ENCODE measurements around the gene IGLL1. TPM values are rescaled to one million over a fixed set of nuclear protein-coding genes. Genes with fewer than 3 reads are reported as not detected.

Gene IGLL1
- total and polyA plus RNA-seq, 5 donors from 2014 or later = not detected

DNA sequence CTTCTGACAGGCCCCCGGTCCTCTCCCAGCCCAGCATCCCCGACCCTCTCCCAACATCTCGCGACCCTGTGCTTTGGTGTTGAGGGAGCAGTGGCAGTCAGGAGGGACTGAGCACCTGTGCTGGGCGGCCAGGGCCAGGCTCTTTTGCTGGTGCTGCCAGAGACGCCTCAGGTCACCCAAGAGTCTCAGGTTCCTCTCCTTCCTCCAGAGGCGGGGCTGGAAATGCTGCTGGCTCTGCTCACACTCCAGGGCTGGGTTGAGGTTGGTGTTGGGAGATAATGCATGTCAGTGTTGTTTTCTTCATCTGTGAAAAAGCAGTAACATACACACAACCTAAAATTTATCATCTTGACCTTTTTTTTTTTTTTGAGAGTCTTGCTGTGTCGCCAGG lies 1.2 kb upstream of the IGLL1 start:
- Histone ChIP-seq H3K4me1 (ENCODE audit: control insufficient read depth, insufficient read depth, low read length, poor library complexity, severe bottlenecking) (no peaks in the 10 kb centered on the region), H3K36me3 (ENCODE audit: control insufficient read depth, insufficient read depth, low read length) (no peaks in the 10 kb centered on the region), H3K27ac (ENCODE audit: insufficient read depth, low read length, poor library complexity, severe bottlenecking) (no peak overlapping the region), H3K9me3 (ENCODE audit: control insufficient read depth in 2 of 2, low read length in 2 of 2) (no peaks in the 10 kb centered on the region), H3K27me3 (ENCODE audit: control insufficient read depth, insufficient read depth, low read length) (peaks cover 4% of the 10 kb centered on the region), H3K4me3 (ENCODE audit: low read depth, low read length) (no peak overlapping the region)
- Mint-ChIP-seq H3K27ac (no peak overlapping the region), H3K27me3 (peaks cover 43% of the 10 kb centered on the region), H3K9me3 (no peaks in the 10 kb centered on the region), H3K4me1 (no peaks in the 10 kb centered on the region), H3K4me3 (no peak overlapping the region), H3K36me3 (peaks cover 3% of the 10 kb centered on the region)
- no peak for ATAC-seq (ENCODE audit: low read depth in 2 of 2)
- DNase-seq = no peak

DNA sequence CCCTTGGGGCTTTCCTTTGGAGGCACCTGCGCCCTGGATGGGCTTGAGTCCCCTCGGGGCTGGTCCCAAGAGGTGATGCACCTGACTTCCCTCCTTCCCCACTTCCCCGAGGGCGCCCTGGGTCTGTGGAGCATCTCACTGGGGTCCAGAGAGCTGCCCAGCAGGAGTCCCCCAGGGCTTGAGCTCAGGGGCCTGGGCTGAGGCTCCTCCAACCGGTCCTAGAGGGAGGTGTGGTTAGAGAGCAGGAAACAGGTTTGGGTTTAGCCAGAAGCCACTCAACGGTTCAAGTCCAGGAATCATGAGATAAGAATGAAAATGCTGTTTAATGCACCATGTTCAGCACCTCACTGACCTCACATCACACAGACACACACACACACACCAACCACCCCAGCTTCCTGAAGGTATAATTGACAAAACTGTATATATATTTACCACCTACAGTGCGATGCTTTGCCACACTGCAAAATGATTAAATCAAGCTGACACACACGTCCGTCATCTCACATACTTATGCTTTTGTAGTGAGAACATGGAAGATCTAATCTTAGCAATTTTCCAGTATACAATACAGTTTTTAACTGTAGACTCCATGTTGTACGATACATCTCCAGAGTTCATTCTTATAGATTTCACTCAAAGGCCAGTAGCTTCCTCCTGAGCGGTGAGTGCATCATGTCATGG lies 628 bp upstream of the IGLL1 start:
- H3K36me3 Mint-ChIP-seq = peaks cover 3% of the 10 kb centered on the region
- H3K27ac Mint-ChIP-seq = no peak overlapping the region
- Histone ChIP-seq H3K4me3 (ENCODE audit: low read depth, low read length) (no peak overlapping the region), H3K9me3 (ENCODE audit: control insufficient read depth in 2 of 2, low read length in 2 of 2) (no peaks in the 10 kb centered on the region), H3K4me1 (ENCODE audit: control insufficient read depth, insufficient read depth, low read length, poor library complexity, severe bottlenecking) (no peaks in the 10 kb centered on the region), H3K27ac (ENCODE audit: insufficient read depth, low read length, poor library complexity, severe bottlenecking) (no peak overlapping the region), H3K36me3 (ENCODE audit: control insufficient read depth, insufficient read depth, low read length) (no peaks in the 10 kb centered on the region), H3K27me3 (ENCODE audit: control insufficient read depth, insufficient read depth, low read length) (peaks cover 4% of the 10 kb centered on the region)
- no peak overlapping the region for H3K4me3 Mint-ChIP-seq
- H3K9me3 Mint-ChIP-seq = no peaks in the 10 kb centered on the region
- DNase-seq (peak in 1 of 3 donors; percentile 28), ATAC-seq (ENCODE audit: low read depth in 2 of 2) (no peak)
- H3K27me3 Mint-ChIP-seq = peaks cover 43% of the 10 kb centered on the region
- no peaks in the 10 kb centered on the region for H3K4me1 Mint-ChIP-seq

DNA sequence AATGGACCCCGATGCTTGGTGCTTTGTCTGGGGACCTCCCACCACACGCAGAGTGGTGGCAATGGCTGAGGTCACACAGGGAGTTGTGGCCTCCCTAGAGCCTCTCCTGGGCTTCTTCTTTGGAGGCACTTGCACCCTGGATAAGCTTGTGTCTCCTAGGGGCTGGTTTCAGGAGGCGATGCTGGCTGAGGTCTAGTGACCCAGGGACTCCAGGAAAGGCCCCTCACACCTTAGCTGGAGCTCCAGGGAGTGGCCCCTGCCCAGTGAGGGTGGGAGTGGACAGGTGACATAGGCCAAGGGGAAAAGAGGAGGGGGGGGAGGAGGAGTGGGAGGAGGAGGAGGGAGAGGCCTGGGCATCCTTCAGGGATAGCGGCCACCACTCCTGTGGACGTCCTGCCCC lies 810 bp downstream of the IGLL1 start:
- Mint-ChIP-seq H3K36me3 (no peaks in the 10 kb centered on the region), H3K4me1 (no peaks in the 10 kb centered on the region), H3K9me3 (no peaks in the 10 kb centered on the region), H3K4me3 (no peak overlapping the region), H3K27ac (no peak overlapping the region), H3K27me3 (peaks cover 39% of the 10 kb centered on the region)
- H3K9me3 ChIP-seq (ENCODE audit: control insufficient read depth in 2 of 2, low read length in 2 of 2) = no peaks in the 10 kb centered on the region
- H3K4me3 ChIP-seq (ENCODE audit: low read depth, low read length) = no peak overlapping the region
- H3K27ac ChIP-seq (ENCODE audit: insufficient read depth, low read length, poor library complexity, severe bottlenecking) = no peak overlapping the region
- peaks cover 4% of the 10 kb centered on the region for H3K27me3 ChIP-seq (ENCODE audit: control insufficient read depth, insufficient read depth, low read length)
- ATAC-seq (ENCODE audit: low read depth in 2 of 2) = no peak
- H3K36me3 ChIP-seq (ENCODE audit: control insufficient read depth, insufficient read depth, low read length) = no peaks in the 10 kb centered on the region
- DNase-seq = no peak
- H3K4me1 ChIP-seq (ENCODE audit: control insufficient read depth, insufficient read depth, low read length, poor library complexity, severe bottlenecking) = no peaks in the 10 kb centered on the region

DNA sequence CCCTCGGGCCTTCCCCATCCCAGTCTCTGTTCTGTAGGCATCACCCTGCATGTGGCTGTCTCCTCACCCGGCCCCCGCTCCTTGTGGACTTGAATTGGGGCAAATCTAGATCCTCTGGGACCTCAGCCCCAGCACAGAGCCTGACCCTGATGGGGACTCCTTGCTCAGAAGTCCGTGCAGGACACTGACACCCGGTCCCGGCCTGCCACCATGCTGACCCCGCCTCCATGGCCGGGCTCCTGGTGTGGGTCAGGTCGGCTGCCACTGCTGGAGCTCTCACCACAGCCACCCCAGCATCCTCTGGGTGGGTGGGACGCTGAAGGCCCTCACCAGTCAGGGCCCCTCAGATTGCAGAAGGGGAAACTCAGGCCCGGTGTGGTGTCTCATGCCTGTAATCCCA lies 1.8 kb downstream of the IGLL1 start:
- DNase-seq = no peak
- Histone ChIP-seq H3K4me3 (ENCODE audit: low read depth, low read length) (no peak overlapping the region), H3K4me1 (ENCODE audit: control insufficient read depth, insufficient read depth, low read length, poor library complexity, severe bottlenecking) (no peaks in the 10 kb centered on the region), H3K27me3 (ENCODE audit: control insufficient read depth, insufficient read depth, low read length) (peaks cover 4% of the 10 kb centered on the region), H3K27ac (ENCODE audit: insufficient read depth, low read length, poor library complexity, severe bottlenecking) (no peak overlapping the region), H3K36me3 (ENCODE audit: control insufficient read depth, insufficient read depth, low read length) (no peaks in the 10 kb centered on the region), H3K9me3 (ENCODE audit: control insufficient read depth in 2 of 2, low read length in 2 of 2) (no peaks in the 10 kb centered on the region)
- H3K4me3 Mint-ChIP-seq = no peak overlapping the region
- no peaks in the 10 kb centered on the region for H3K36me3 Mint-ChIP-seq
- no peak overlapping the region for H3K27ac Mint-ChIP-seq
- ATAC-seq (ENCODE audit: low read depth in 2 of 2) = no peak
- H3K4me1 Mint-ChIP-seq = no peaks in the 10 kb centered on the region
- H3K27me3 Mint-ChIP-seq = peaks cover 37% of the 10 kb centered on the region
- H3K9me3 Mint-ChIP-seq = no peaks in the 10 kb centered on the region

DNA sequence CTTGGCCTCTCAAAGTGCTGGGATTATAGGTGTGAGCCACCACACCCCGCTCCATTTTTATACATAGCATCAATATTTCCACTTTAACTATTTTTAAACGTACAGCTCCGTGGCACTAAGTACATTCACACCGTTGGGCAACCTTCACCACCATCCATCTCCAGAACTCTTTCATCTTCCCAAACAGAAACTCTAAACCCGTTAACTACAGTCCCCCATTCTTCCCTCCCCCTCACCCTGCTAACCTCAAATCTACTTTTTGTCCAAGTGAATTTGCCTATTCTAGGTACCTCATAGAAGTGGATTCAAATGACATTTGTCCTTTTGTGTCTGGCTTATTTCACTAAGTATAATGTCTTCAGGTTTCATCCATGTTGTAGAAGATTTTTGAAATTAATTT lies 3.4 kb downstream of the IGLL1 start:
- H3K27me3 Mint-ChIP-seq = peaks cover 37% of the 10 kb centered on the region
- H3K27ac ChIP-seq (ENCODE audit: insufficient read depth, low read length, poor library complexity, severe bottlenecking) = no peak overlapping the region
- H3K36me3 ChIP-seq (ENCODE audit: control insufficient read depth, insufficient read depth, low read length) = no peaks in the 10 kb centered on the region
- H3K4me1 Mint-ChIP-seq = no peaks in the 10 kb centered on the region
- no peaks in the 10 kb centered on the region for H3K9me3 Mint-ChIP-seq
- peaks cover 4% of the 10 kb centered on the region for H3K27me3 ChIP-seq (ENCODE audit: control insufficient read depth, insufficient read depth, low read length)
- no peaks in the 10 kb centered on the region for H3K4me1 ChIP-seq (ENCODE audit: control insufficient read depth, insufficient read depth, low read length, poor library complexity, severe bottlenecking)
- H3K4me3 ChIP-seq (ENCODE audit: low read depth, low read length) = no peak overlapping the region
- ATAC-seq (ENCODE audit: low read depth in 2 of 2) (no peak), DNase-seq (no peak)
- H3K27ac Mint-ChIP-seq = no peak overlapping the region
- H3K9me3 ChIP-seq (ENCODE audit: control insufficient read depth in 2 of 2, low read length in 2 of 2) = no peaks in the 10 kb centered on the region
- H3K36me3 Mint-ChIP-seq = no peaks in the 10 kb centered on the region
- no peak overlapping the region for H3K4me3 Mint-ChIP-seq

DNA sequence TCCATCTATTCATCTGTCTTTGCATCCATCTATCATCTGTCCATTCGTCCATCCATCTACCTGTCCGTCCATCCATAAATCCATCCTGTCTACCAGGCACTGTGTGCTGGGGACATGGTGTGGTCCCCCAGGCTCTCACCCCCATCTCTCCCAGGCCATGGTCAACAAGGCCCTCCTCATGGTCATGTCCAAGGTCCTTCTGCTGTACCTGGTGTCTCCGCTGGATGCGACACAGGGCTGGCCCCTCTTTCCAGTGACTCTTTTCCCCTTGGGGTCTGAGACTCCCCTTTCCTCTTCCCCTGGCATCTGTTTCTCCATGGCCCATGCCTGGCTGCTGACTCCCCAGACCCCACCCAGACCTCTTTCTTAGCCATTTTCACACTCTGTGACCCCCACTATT lies 4.5 kb downstream of the IGLL1 start:
- H3K27me3 ChIP-seq (ENCODE audit: control insufficient read depth, insufficient read depth, low read length) = no peaks in the 10 kb centered on the region
- H3K4me3 ChIP-seq (ENCODE audit: low read depth, low read length) = no peak overlapping the region
- no peaks in the 10 kb centered on the region for H3K4me1 ChIP-seq (ENCODE audit: control insufficient read depth, insufficient read depth, low read length, poor library complexity, severe bottlenecking)
- Mint-ChIP-seq H3K36me3 (no peaks in the 10 kb centered on the region), H3K27me3 (peaks cover 35% of the 10 kb centered on the region), H3K9me3 (no peaks in the 10 kb centered on the region), H3K27ac (no peak overlapping the region), H3K4me3 (no peak overlapping the region), H3K4me1 (no peaks in the 10 kb centered on the region)
- ATAC-seq (ENCODE audit: low read depth in 2 of 2) (no peak), DNase-seq (no peak)
- no peaks in the 10 kb centered on the region for H3K9me3 ChIP-seq (ENCODE audit: control insufficient read depth in 2 of 2, low read length in 2 of 2)
- no peaks in the 10 kb centered on the region for H3K36me3 ChIP-seq (ENCODE audit: control insufficient read depth, insufficient read depth, low read length)
- no peak overlapping the region for H3K27ac ChIP-seq (ENCODE audit: insufficient read depth, low read length, poor library complexity, severe bottlenecking)

DNA sequence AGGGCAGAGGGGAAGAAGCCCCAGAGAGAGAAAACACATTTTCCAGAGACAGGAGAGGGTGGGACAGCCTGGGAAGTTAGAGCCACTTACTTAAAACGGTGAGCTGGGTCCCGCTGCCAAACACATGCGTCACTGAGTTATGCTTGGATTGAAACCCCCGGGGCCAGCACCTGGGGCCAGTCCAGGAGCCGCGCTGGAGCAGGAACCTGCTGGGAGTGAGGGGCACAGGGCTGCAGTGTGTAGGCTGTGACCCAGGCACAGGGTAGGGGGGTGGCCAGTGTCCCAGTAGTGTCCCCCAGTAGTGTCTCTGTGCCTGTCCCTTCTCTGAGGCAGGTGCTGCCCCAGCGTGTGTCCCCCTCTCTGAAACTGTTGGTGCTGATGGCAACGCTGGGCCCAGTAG lies 5.2 kb downstream of the IGLL1 start:
- Histone ChIP-seq H3K4me3 (ENCODE audit: low read depth, low read length) (no peak overlapping the region), H3K36me3 (ENCODE audit: control insufficient read depth, insufficient read depth, low read length) (no peaks in the 10 kb centered on the region), H3K4me1 (ENCODE audit: control insufficient read depth, insufficient read depth, low read length, poor library complexity, severe bottlenecking) (no peaks in the 10 kb centered on the region), H3K9me3 (ENCODE audit: control insufficient read depth in 2 of 2, low read length in 2 of 2) (no peaks in the 10 kb centered on the region), H3K27ac (ENCODE audit: insufficient read depth, low read length, poor library complexity, severe bottlenecking) (no peak overlapping the region), H3K27me3 (ENCODE audit: control insufficient read depth, insufficient read depth, low read length) (no peaks in the 10 kb centered on the region)
- ATAC-seq (ENCODE audit: low read depth in 2 of 2) (peak in 1 of 2 donors; percentile 23), DNase-seq (no peak)
- no peaks in the 10 kb centered on the region for H3K4me1 Mint-ChIP-seq
- no peaks in the 10 kb centered on the region for H3K9me3 Mint-ChIP-seq
- no peak overlapping the region for H3K27ac Mint-ChIP-seq
- no peak overlapping the region for H3K4me3 Mint-ChIP-seq
- H3K36me3 Mint-ChIP-seq = no peaks in the 10 kb centered on the region
- H3K27me3 Mint-ChIP-seq = peaks cover 35% of the 10 kb centered on the region

DNA sequence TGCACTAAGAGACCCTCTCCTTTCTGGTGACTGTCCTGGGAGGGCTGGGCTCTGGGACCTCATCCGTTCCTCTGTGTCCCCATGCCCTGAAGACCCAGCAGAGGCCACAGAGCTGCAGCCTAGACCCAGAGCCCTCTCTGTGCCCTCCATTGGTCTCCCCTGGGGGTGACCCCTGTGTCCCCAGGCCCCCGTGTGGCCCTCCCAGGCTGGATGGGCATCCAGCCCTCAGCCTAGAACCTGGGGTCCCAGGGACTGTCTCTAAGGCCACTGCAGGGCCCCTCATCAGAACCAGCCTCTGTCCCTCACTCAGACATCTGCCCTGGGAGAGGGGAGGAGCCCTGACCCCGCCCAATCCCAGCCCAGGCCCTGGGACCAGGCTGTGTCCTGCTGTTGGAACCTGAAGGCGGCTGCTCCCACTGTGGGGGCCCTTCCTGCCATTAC lies 5.7 kb downstream of the IGLL1 start:
- Histone ChIP-seq H3K4me3 (ENCODE audit: low read depth, low read length) (no peak overlapping the region), H3K36me3 (ENCODE audit: control insufficient read depth, insufficient read depth, low read length) (no peaks in the 10 kb centered on the region), H3K27ac (ENCODE audit: insufficient read depth, low read length, poor library complexity, severe bottlenecking) (no peak overlapping the region), H3K9me3 (ENCODE audit: control insufficient read depth in 2 of 2, low read length in 2 of 2) (no peaks in the 10 kb centered on the region), H3K4me1 (ENCODE audit: control insufficient read depth, insufficient read depth, low read length, poor library complexity, severe bottlenecking) (no peaks in the 10 kb centered on the region), H3K27me3 (ENCODE audit: control insufficient read depth, insufficient read depth, low read length) (no peaks in the 10 kb centered on the region)
- H3K27ac Mint-ChIP-seq = no peak overlapping the region
- no peaks in the 10 kb centered on the region for H3K4me1 Mint-ChIP-seq
- H3K9me3 Mint-ChIP-seq = no peaks in the 10 kb centered on the region
- no peak for DNase-seq
- no peaks in the 10 kb centered on the region for H3K36me3 Mint-ChIP-seq
- ATAC-seq (ENCODE audit: low read depth in 2 of 2) = no peak
- peaks cover 34% of the 10 kb centered on the region for H3K27me3 Mint-ChIP-seq
- H3K4me3 Mint-ChIP-seq = no peak overlapping the region
